T-helper 1 cell (primary cell): ENCODE data around the gene XYLT1.

Source experiments
- DNase-seq, 5 donors: peaks; one replicate each; pipeline ENCODE4 v3.0.0-alpha.2; 2012 to 2020

Gene XYLT1

DNA sequence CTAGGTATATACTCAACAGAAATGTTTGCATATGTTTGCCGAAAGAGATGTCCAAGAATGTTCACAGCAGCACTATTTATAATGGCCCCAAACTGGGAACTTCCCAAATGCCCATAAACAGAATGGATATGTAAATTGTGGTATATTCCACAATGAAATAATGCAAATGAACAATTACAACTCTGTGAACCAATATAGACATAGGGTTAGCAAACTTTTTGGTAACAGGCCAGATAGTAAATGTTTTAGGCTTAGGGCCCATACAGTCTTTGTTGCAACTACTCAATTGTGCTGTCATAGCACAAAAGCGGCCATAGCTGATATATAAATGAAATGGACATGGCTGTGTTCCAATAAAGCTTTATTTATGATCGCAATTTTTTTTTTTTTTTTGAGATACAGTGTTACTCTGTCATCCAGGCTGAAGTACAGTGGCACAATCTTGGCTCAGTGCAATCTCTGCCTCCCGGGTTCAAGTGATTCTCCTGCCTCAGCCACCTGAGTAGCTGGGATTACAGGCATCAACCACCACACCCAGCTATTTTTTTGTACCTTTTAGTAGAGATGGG is 16.5 kb downstream of the XYLT1 start:
- DNase-seq = no peak

DNA sequence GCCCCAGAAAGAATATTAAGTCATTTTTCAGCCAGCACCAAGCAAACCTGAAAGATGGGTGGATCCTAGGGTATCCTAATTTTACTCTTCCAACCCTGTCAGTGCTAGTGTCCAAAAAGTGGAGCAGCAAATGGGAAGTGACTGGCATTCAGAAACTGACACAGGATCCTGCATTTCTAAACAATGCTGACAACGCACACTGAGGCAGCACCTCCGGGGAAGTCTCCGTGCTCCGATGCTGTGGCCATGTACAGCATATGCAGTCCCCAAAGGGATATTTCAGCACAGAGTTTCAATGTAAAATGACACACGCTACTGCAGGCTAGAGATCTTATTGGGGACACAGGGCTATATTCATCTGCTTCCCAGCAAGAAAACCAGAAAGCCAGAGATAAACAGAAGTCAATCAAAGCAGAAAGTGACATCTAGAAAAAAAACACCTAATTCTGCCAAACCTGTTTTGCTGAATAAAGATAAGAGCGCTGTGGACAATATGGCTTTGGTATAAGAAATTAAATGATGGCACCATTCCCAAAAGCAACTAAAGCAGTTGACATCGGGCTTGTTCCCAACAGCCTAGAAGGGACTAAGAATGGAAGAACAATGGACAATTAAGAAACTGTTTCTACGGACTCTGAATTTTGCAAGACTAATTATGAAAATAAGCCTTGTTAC is 17.3 kb downstream of the XYLT1 start:
- DNase-seq = no peak

DNA sequence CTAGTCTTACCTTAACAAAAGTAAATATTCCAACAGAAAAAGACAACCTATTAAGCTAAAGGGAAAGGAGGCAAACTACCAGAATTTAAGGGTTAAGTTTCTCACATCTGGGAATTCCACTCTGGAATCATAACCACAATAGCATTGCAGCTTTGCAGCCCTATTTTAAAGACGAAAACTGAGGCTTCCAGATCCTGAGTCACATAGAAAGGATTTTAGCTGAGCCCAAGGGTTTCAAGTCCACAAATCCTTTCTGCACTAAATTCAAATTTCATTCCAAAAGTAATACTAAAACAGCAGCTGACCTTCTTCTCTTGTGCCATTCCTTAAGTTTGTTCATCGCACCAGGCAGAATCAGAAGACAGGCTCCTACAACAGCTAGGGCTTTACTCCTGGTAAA is 17.8 kb downstream of the XYLT1 start:
- no peak for DNase-seq

DNA sequence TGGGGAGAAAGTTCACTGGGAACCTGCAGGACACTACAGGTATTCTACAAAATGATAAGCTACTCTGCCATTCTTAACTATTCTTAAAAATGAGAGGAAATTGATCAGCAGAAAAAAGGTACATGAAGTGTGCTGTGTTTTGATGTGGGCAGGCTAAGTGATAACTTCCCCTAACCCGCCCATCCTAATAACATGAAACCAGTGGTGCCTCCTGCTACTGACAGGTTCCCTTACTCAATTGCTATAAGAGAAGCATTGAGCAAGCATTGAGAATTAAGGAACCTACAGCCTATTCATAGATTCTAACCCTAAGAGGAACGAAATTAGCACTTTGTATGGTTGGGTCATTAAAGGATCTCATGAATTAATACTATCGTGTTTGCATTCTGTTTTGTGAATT is 18.9 kb downstream of the XYLT1 start:
- peak in 1 of 5 donors; percentile 41 for DNase-seq

DNA sequence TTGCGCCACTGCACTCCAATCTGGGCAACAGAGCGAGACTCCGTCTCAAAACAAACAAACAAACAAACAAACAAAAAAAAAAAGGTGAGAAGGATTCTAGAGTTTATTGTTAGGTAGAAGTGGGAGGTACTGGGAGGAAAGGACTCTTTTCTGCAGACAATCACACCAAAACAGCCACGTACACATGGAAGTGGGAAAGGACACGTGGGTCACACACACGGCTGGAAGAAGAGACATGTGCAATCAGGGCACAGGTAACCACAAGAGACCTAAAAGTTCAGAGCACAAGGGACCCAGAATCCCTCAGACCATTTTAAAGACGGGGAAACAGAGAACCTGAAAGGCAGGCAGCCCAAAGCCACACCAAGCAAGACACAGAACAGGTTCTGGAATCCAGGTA is 20.5 kb downstream of the XYLT1 start:
- DNase-seq = no peak

DNA sequence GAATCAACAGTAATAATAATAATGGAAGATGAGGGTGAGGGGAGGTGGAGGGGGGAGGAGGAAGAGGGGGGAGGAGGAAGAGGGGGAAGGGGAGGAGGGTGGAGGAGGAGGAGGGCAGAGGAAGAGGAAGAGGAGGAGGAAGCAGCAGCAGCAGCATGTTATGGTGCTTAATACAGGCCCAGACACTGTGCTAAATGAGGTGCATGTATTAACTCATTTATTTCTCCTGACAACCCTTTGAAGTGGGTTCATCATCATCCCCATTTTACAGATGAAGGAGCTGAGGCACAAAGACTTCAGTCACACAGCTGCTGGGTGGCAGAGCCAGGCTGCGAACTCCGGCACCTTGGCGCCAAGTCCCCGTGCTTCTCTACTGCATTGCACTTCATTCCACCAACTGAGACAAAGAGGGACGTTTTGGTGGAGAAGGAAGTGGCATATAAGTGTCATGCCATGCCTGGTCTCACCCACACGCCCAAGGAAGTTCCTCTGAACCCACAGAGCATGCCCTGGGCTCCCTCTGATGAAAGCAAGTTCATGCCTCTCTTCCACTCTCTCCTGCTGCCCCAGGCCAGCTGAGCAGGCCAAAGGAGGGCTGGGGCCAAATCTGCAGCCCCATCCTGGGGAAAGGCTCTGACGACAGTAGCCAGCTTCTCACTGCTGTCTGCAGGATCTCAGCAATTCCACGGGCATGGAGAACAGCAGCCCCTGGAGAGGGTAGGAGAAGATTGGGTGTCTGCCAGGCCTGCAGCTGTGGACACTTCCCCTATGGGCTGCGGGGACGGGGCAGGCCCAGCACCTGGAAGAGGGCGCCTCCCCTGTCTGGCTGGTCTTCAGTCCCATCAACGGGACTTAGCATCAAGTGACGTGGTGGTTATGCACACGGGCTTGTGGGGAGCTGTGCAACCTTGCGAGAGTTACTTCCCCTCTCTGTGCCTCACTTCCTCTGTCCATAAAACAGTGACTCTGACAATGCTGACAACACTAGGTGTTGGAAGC is 21.8 kb downstream of the XYLT1 start:
- DNase-seq = peak in 3 of 5 donors; percentile 12 to 72 (median 26)

DNA sequence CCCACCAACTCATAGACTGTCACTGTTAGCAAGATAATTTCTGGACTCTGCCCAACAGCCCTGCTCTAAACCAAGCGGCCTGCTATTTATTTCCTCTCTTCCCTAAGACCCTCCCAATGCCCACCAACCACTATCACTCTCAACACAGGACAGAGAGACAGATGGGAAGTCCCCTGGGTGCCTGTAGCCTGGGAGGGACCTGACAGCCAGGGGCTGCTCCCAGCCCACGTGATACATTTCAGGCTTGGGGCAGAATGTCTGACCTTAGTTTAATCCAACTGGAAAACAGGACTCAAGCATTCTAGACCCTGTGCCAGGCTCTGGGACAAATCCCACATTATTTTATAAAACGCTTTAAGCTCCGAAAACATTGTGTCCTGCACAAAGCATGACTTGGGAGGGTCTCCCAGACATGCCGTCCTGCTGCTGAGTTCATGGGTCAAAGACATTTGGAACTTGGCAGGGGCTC is 23.6 kb downstream of the XYLT1 start:
- no peak for DNase-seq

DNA sequence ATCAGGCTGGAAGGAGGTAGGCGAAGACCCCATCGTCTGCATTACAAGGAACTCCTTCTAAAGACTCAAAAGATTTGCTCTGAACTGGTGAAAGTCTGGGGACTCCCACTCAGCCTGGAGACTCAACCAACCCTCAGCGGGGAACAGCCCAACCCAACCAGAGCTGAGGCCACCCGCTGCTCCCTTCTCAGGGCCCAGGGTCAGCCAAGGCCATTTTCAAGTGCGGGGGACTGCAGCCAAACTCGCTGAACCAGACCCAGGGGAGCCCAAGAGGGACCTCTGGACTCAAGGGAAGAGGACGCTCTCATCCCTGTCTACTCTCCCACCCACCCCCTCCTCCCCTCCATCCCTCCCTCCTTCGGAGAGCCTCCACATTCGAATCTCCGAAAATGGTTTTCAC is 24.1 kb downstream of the XYLT1 start:
- DNase-seq = no peak

DNA sequence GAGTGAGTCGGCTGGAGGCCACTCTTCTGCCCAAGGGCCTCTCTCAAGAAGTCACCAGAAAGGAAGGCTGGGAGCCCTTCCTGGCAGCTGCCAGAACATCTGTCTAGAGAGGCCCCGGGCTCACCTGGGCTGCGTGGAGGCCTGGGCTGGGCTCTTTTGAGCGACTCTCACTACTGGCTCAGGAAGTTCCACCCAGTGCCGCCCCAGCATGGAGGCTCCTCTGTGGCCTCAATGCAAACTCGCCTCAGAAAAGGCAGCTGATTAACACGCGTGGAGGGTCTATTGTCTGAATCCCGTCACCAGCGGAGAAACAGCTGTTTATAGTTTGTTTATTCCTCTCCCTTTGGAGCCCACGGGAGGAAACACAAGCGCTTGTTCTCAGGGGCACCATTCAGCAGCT is 25.3 kb downstream of the XYLT1 start:
- no peak for DNase-seq

DNA sequence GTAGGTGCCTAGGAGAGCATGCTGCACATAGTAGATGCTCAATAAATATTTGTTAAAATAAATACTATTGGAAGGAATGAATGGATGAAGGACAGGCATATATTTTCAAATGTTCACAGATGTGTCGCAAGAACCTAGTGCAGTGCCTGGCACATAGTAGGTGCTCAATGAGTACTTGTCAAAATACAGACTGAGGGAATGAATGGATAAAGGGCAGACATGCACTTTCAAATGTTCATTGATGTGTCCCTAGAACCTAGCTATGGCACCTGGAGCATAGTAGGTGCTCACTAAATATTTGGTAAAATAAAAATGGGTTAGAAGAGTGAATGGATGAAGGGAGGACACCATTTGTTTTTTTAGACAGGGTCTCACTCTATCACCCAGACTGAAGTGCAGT is 26.1 kb downstream of the XYLT1 start:
- DNase-seq = no peak

DNA sequence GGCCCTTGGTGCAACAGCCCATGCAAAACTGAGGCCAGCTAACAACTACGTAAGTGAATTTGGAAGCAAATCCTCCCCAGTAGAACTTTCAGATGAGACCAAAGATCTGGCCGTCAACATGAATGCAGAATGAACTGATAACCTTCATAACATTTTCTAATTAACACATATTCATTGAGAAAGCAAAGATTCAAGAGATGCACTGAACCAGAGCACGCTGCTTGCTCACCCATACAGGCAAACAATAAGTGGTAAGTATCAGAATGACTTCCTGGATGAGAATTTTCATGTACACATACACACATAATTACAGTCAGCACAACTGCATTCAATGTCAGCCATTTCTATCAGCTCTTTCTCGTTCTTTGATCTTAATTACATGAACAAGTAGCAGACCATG is 30.6 kb downstream of the XYLT1 start:
- DNase-seq = no peak

DNA sequence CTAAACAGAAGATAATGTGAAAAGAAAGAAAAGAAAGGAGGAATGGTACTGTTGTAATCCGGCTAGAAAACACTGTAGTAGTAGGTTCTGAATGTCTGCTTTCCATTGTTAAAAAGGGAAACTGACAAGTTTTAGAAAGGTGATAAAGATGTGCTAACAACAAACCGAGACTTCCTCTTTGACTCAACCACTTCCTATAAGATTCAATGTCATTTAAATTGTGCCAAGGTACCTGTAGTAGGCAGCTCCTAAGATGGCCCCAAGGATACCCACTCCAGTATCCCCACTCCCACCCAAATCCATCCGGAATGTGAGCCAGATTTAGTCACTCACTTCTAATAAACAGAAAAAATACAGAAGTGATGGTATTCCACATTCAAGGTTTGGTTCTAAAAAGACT is 31.2 kb downstream of the XYLT1 start:
- peak in 1 of 5 donors; percentile 32 for DNase-seq

DNA sequence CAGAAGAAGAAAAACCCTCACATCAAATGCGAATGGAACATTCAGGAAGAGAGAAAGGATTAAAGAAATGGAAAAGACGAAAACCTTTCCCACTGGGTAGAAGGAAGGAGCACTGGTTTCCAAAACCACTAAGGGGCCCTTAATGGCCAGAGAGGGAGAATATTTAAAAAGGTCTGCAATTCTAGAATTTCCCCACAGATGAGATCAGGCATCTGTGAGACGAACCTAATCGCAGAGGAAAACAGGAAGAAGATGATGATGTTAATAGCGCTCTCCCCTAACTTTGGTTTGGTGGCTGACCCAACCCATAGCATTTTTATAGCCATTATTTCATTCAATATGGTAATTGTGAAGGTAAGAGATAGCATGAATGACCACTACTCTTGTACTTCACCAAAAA is 32.8 kb downstream of the XYLT1 start:
- no peak for DNase-seq

DNA sequence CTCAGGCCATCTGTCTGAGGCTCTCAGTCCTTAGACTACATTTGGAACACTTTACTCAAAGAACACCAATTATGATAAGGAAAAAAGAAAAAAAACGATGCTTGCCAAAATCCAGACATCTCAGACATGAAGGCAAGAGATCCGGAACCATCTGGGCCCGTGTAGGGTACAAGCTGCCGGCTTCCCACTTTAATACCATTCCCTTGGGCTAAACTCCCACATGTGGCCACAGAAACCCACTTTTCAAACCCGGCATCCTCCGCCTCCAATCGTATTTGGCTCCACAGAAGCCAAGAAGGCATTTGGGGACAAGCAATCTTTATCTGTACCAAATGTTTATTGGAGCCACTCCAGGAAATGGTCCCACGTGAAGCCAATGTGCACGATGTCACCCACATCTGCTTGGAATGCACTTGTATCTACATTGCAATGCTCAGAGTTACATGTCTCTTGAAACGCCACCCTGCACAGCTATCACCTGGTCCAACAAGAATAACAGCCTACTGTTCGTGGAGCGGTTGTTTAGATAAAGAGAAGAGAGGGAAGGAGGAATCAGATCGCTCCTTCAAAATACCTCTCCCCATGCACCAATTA is 33.5 kb downstream of the XYLT1 start:
- no peak for DNase-seq

DNA sequence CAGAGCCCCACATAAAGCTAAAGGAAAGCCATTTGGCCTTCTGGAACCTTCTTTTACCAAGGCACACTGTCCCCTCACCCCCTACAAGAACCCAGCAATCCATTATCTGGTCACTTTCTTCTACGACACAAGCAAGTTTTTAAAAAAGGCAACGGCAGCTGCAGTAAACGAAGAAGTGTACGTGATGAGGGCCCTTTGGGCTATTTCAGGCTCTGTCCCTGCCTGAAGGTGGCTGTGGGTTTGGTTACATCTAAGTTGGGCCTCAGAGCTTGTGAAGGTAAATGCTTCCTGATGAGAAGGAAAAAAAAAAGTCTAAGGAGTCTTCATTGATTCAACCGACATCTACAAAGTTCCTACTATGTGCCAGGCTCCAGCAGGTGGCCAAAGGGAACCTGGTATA is 35.4 kb downstream of the XYLT1 start:
- DNase-seq = no peak

DNA sequence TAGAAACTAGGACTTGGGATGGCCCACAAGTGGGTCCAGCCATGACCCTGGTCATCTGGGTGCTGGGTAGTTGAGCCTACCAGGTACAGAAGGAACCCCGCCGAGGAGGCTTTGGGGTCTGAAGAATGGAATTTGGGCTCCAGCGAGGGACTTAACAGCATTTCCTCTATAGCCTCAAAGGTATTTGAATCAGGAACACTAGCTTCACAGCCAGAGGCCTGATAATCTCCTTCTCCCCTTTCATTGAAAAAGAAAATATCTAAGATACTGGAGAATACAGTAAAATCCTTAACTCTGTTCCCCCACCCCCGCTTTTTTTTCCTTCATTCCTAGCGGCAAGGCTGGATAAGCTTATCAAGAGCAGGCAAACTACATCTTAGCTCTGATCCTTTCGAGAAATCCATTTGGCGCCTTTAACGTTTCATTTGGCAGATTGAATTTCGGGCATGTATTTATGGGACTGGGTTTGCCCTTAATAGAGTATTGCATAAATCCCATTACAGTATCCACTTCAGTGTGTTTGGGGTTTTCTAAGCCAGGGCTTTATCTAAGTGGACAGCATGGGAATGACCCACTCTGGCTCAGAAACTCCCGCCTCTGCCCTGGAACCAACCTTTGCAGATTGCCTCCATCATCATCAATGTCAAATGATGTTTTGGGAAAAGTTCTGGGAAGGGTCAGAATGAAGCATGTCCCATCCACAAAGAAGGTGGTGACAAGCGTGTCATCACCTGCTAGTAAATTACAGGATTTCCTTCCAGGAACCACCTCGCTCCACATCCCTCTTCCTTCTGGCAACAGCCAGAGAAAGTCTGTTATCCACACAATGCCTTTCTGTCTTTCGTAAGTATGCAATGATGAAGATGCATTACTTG is 36.9 kb downstream of the XYLT1 start:
- no peak for DNase-seq

DNA sequence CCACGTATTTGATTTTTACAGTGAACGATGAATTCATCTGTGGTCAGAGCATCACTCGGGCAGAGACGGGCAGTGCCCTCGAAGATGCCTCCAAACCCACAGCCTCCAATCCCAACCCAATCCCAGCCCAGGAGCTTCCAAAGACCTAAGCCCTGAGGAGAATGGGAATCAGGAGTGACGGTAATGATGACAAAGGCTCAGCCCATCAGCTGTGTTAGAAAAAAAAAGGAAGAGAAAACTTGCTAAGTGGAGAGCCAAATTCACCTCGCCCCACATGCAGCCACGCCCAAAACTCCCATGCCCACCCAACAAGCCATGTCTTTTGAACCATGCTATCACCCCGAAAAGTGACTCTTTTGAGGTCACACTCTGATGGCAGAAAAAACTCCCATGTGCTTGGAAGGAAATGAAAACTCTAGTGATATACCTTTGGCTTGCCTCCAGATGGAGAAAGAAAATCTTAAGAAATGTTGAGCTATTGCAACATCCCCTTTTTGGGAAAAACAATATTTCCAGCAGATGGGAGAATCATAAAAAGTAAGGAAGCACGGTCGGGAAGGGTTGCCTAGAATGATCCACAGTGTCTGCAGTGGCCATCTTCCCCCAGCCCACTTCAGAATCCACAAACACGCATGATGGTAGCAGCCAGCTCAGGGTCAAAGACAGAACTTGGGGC is 37.7 kb downstream of the XYLT1 start:
- DNase-seq = no peak

DNA sequence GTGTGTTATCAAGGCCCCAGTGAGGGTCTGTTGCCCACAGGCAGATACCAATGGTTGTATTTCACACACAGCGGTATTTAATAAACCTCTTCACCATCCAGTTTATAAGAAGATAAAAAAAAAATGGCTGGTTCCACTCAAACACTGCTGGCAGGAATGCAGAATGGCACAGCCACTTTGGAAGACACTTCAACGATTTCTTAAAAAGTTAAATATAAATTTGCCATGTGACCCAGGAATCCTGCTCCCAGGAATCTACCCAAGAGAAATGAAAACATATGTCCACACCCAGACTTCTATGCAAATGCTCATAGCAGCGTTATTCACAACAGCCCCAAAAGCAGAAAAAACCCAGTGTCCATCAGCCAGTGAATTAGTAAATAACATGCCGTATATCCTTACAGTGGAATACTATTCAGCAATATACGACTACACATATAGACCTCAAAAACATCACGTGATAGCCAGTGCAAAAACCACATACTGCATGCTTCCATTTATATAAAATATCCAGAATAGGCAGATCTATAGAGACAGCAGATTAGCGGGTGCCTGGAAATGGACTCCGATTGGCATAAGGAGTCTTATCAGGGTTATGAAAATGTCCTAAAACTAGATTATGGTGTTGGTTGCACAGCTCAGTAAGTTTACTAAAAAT is 38.7 kb downstream of the XYLT1 start:
- no peak for DNase-seq

DNA sequence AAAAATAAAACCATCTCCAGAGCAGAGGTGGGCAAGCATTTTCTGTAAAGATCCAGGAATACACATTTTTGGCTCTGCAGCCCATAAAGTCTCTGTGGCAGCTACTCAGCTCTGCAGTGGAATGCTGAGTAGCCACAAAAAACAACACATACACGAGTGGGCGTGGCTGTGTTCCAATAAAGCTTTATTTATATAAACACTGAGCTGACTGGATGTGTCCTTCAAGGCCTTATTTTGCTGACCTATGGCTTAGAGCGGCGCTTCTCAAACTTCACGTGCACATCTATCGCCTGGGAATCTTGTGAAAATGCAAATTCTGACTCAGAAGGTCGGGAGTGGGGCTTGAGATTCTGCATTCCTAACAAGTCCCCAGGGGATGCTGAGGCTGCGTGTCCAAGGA is 39.7 kb downstream of the XYLT1 start:
- DNase-seq = no peak

DNA sequence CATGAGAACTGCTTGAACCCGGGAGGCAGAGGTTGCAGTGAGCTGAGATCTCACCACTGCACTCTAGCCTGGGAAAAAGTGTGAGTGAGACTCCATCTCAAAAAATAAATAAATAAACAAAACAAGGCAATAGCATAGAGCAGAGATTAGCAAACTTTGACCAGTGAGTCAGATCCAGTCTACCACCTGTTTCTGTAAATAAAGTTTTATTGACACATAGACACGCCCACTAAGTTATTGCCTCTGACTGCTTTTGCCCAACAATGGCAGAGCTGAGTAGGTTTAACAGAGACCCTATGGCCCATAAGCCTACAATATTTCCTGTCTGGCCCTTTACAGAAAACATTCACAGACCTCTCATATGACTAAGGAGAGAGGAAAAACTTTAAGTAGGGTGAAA is 44.3 kb downstream of the XYLT1 start:
- no peak for DNase-seq

DNA sequence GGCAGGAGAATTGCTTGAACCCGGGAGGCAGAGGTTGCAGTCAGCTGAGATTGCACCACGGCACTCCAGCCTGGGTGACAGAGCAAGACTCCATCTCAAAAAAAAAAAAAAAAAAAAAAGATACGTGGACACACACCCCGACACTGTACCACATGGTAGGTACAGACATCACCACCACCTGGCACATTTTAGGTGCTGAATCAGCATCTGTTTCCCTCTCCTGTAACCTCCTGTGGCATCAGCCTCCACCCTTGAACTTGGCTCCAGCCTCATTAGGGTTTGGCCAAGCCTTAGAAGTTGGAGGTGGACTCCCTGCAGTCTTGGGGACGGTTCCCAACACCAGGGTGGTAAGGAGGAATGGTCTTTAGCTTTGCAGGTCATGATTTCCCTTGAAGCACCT is 46.0 kb downstream of the XYLT1 start:
- no peak for DNase-seq
